GM18499 (cell line): ENCODE measurements around the gene TLE4.

Source experiments
- ATAC-seq: cut with Tn5 transposase; IDR thresholded peaks from one replicate; pipeline ENCODE4 v1.9.1; 2021; ENCODE audit warnings: moderate number of reproducible peaks; ENCODE audit not compliant: insufficient read depth, unreplicated experiment

TLE4 gene

DNA sequence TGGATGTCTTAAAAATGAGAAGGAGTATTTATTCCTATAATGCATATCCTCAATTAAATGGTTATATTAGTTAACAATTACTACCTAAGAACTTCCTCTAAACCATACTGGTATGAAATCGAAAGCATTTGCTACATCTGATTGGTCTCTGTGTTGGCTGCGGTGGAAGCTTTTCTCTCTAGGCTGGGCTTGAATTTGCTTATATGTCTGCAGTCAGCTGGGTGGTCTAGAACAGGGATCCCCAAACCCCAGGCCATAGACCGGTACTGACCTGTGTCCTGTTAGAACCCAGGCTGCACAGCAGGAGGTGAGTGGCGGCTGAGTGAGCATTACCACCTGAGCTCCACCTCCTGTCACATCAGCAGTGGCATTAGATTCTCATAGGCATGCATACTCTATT is 112.3 kb downstream of the TLE4 start:
- ATAC-seq: no peak

DNA sequence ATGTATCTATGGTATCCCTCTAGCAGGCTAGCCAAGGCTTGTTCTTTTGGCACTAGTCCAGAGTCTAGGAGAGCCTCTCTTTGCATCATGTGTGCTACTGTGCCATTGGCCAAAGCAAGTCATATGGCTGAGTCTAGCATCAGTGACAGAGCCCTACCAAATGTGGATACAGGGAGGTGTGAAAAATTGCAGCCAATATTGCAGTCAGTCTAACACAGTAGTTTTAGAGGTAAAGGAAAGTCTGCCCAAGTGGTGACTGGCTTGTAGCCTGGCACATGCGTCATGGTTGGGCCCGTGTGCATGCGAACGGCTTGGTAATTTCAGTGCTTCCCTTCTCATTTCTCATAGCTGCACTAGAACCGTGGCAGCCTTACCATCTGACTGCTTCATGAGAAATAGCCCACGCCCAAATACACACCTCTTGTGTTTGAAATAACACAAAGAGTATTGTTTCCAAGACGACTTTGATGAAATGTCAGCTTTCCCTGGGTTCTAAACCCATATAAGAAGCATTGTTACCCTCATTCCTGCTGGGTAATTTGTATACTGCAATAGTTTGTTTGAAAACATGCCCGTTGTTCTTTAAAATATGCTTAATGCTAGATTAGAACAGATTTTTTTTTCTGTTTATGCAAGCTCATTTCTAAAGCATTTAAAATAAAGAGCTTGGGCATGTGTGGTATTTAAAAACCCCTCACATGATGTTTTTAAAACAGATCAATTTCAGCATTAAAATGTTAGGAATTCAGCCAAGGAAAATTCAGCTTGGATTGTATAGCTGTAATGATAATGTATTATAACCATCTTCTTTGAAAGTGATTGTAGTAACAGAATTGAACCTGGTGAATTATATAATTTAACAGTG is 113.2 kb downstream of the TLE4 start:
- no peak for ATAC-seq

DNA sequence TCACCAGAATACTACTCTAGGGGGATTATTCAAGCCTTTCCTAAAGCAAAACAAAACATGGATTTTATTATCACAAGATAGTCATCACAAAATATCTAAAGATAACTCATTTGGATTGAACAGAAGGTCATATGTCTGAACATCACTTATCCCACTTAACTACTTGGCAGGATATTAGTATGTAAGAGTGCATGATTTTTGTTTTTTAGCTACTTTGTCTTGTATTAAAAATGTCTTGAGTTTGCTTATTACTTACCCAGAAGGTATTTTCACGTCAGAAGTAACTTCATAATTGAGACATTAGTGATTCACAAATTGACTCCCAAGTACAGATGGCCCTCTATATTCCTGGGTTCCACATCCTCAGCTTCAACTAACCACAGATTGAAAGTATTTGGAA is 113.8 kb downstream of the TLE4 start:
- no peak for ATAC-seq

DNA sequence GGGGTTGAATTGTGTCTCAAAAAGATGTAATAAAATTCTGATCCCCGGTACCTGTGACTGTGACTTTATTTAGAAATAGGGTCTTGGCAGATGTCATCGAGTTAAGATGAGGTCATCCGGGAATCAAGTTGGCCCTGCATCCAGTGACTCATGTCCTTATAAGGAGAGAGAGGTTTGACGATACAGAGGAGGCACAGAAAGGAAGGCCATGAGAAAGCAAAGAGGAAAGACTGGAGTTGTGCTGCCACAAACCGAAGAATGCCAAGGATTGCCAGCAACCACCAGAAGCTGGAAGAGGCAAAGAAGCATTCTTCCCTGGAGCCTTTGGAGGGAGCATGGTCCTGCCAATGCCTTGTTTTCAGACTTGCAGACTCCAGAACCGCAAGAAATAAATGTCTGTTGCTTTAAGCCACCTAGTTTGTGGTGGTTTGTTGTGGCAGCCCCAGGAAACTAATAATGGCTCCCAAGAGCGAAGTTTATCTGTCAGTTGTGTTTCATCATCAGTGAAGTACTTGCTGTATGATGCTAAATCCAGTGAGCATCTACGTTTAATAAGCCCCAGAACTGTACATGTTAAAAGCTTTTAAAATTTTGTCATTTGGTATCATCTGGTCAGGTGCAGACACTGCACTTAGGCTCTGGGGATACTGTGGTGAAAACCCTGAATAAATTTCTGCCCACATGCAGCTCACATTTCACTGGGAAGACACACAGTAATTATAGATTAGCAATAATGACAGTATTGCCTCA is 114.8 kb downstream of the TLE4 start:
- ATAC-seq: no peak

DNA sequence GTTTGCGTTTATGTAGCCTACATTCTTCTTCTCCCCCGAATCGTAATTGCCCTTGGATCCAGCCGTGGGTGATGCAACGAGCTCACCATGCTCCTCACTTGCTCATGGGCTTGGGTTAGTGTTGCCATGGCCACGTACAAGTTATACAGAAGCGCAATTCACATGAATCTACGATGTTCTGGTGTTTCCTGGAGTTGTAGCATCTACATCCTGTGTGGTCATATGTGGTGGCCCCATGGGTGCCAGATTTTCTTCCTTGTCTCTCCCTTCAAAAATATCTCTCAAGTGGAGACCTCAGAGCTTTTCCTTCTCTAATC is 115.3 kb downstream of the TLE4 start:
- no peak for ATAC-seq

DNA sequence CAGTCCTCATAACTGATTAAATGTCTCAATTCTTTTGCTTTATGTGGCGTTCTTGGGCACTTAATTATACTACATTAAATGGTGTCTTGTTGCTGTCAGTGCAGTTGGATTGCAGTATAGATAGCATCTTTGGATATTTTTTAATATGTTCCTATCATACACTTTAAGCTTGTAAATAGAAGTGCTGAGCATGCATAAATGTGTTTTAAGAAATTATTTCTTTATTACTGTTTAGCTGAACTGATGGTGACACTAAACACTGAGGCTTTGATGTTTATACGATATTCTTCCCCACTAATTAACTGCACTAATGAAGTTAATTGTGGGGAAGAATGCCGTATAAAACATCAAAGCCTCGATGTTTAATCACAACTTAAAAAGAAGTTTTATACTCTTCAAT is 116.6 kb downstream of the TLE4 start:
- ATAC-seq: no peak

DNA sequence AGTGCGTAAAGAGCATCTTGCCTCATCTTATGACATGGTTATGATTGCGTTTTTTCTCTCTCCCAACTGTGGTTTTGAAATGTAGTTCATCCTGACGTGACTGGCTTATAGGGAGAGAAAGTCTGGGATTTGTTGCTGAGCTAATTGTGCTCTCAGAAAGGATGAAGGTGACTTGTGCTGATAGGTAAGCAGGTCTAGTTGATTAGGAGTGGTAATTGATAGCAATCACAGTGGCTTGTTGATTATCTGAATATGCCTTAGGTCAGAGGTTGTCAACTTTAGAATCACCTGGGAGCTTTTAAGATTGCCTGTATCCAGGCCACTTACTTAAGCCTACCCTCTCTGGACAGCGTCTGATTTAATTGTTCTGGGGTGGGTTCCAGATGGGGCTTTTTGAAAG is 117.8 kb downstream of the TLE4 start:
- no peak for ATAC-seq

DNA sequence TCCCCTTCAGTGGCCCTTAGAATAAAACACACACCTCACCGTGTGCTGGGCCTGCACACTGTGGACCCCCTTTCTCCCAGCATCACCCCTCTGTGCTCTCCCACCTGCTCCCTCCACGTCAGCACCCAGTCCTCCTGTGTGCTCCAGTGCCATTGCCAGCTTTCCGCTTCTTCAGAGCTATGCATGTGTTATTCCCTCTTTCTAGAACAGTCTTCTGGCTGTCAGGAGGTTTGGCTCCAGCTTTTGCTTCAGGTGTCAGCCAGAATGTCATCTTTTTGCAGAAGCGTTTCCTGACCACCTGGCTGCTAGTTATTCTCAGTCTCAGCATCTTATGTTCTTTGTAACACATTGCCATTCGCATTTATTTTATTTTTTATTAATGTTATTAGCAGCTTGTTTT is 119.7 kb downstream of the TLE4 start:
- no peak for ATAC-seq

DNA sequence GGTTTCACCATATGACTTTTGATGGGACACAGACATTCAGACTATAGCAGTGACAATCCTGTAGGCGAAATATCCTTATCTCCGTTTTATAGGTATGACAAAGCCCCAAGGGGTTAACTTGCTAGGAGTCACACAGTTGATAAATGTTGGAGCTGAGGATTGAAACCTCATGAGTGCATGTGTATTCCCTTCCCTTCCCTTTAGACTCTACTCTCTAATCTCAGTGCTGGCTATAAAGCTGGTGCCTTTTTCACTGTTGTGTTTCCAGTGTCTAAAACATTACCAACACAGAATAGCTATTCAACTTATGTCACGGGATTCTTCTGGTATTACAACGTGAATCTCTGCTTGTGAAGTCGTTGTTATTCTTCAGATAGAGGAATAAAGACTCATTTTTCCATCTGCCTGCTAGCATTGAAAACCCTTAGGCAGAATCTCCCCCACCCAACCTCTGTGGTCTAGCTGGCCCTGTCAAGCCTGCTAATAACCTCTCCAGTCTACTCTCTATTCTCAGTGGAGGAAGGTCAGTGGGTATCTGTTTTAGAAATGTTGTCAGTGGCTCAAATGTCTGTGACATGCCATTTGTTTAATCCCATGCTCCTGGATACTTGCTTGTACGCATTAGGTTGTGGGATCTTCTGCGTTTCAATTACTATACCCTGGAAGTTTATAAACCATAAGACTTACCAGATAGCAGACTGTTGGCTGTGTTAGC is 121.2 kb downstream of the TLE4 start:
- ATAC-seq: no peak

DNA sequence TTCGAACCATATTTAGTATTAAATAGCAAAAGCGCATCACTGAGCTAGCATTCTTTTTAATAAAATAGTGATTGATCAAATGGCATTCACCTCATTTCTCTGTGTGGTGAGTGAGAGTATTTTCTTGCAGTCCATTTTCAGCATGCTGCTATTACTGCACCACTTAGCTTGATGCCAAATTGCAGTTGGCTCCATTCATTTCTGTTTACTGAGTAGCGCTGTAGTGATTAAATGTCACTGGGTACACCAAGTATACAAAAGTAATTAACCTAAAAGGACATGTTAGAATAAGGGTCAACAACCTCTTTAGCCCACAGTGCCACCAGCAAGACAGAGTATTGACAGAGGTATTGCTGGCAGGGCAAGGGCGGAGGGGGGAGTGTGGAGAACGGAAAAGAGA is 122.0 kb downstream of the TLE4 start:
- no peak for ATAC-seq

DNA sequence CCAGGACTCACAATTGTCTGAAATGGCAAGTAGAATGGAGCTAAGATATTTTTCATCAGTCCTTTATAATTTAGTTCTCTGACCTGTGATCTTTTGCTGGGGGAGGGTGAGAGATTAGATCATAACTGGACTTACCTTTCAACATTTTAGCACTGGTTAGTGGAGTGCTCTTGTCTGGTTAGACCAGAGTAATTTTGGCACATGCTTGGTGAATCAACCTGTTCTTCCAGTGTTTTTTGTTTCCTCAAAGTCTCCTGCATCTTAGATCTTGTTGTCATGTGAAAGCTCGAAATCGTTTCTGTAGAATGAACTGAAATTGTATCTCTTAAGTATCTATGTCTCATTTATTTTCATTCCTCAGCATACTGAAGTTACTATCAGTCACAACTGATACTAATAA is 122.4 kb downstream of the TLE4 start:
- ATAC-seq: no peak

DNA sequence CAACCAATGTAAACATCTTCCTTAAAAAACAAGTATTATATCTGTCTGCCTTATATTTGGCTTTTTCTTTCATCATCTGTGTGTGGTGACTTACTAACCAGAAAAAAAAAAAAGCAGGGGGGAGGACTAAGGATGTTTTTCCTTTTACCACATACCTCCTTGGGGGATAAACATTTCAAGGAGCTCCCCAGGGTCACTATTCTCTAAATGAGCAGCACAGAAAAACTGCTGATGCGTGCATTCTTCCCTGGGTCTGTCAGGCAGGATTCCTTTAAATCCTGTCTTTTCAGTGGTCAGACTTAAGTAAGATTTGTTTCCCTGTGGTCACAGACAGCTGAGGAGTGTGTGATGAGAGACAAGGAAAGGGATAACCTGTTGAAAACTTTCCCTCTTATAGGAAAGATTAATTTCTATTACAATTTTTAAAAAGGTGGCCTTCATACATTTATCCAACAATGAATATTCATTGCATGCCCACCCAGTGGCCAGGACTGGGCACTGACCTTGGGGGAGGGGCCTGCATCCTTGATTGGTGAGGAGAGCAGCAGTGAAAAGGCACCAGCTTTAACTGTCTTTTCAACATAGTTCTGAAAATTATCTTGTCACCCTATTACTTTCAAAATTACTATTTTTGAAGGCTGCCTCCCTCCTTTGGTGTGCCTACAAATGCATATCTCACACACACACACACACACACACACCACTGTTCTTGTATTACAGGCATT is 123.1 kb downstream of the TLE4 start:
- no peak for ATAC-seq

DNA sequence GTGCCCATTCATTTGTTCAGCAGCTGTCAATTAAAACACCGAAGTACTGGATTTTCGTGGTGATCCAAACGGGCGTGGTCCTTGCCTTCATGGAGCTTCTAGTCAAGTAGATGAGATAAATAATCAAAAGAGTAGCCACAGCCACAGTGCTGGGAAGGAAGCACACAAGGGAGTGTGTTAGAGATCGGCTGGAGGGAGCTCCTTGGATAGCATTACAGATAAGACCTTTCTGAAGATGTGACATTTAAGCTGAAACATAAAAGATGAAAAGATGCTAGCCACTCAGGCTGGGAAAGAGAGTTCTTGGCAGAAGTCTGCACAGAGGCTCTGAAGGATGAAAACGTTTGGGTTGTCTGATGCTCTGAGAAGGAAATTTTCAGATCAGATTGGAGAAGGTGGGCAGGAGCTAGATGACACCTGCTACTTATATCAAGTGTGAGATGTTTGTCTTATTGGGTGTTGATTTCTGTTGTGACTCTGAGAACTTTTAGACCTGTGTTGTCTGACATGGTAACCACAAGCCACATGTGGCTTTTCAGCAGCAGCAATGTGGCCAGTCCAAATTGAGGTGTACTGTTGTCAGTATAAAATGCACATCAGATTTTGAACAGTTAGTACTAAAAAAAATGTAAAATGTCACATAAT is 123.9 kb downstream of the TLE4 start:
- ATAC-seq: no peak

DNA sequence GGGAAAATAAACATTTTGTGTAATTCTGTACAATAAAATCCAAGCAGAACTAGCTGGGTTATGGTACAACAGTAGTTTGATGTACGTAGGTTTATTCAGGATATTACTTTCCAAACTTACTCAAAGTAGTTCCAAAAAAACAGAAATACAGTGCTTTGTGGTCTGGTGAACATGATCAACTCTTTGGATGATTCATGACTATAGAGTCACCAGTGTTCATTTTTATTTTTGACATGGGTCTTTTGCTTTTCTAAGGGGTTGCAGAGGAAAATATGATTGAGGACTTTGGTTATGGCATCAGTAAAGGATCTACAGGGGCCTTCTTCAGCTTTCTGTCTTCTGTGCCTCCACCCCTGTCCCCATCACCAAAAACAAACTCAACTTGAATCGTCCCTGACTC is 127.2 kb downstream of the TLE4 start:
- no peak for ATAC-seq

DNA sequence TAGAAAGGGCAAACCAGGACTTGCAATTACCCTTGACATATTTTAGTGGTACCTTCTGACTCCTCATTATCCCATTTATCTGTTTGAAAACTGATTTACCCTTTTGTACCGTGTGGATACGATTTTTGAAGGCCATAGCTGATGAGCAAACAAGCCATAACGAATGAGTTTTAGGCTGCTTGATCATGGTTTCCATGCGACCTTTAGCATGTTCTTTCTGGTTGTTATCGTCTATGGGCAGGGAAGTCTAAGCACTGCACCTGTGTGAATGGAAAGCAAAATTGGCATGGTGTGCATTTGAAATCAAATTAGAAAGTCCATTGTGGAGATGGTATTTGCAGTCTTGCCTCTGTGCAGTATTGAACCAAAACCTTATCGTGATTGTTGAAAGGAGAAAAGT is 127.7 kb downstream of the TLE4 start:
- ATAC-seq: no peak

DNA sequence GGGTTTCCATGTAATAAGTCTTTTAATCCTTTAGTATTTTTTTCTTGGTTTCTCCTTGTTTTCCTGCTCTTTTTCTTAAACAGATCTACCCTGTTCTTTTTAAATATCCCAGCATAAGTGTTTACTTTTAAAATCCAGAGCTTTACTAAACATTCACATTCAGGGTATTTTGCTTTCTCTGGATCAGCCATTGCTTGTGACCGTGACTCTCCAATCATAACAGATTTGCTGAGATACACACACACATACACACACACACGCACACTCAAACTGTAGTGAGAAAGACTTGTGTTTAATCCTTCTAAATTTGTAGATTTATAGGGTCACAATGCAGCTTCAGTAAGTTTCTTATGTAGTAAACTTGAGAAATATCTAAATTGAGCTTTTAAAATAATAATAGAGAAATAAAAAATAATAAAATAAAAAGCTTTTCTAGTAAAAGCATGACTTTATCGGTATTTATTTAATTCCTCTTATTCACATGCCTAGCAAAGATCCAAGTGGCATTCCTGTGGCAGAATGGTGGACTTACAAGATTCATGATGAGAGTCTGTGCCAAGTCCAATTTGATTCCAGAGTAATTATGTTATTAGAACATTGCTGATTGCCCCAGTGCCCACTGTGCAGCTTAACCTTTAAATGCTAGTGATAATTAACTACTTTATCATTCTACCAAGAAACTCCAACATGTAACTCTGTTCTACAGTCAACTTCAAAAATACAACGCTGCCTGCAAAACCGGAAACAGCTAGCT is 129.0 kb downstream of the TLE4 start:
- ATAC-seq: no peak

DNA sequence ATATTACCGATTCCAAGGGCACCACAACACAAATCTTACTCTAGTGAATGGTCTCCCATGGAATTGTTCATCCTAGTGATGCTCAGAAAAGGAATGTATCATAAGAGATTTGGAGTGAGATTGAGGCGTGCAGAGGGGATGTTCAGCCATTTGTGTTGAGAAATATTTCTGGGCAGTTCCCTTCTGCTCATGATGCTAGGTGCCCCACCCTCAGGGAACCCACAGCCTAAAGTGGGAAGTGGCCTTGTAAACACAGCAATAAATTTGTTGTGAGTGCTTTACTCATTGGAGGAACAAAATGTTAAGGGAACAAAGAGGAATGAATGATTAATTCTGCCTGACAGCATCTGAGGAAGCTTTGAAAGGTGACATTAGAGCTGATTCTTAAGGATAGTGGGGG is 129.9 kb downstream of the TLE4 start:
- ATAC-seq: no peak

DNA sequence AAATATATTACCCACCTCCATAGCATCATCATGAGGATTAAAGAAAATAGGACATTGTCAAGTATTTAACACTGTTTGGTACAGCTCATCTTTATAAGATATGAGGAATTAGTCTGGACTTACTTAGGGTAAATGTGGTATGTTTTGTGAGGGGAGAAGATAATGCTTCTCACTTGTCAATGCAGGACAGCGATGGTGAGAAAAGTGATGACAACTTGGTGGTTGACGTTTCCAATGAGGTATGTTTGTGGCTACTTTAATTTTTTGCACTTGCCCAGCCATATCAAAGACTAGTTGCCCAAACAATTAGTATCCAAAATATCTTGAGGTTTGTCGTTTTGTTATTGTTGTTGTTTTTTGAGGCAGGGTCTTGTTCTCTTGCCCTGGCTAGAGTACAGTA is 133.9 kb downstream of the TLE4 start:
- no peak for ATAC-seq

DNA sequence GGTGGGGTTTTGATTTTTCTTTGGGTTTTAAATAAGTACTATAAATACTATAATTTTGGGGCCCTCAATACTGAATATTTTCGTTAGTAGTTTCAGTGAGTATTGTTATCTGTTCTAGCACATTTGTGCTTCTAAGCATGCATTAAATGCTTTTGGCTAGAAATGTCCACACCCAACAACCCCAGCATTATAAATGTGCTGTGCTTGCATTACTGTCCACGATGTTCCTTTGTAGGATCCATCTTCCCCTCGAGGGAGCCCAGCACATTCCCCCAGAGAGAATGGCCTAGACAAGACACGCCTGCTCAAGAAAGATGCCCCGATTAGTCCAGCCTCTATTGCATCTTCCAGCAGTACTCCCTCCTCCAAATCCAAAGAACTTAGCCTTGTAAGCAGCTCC is 134.7 kb downstream of the TLE4 start:
- ATAC-seq: no peak

DNA sequence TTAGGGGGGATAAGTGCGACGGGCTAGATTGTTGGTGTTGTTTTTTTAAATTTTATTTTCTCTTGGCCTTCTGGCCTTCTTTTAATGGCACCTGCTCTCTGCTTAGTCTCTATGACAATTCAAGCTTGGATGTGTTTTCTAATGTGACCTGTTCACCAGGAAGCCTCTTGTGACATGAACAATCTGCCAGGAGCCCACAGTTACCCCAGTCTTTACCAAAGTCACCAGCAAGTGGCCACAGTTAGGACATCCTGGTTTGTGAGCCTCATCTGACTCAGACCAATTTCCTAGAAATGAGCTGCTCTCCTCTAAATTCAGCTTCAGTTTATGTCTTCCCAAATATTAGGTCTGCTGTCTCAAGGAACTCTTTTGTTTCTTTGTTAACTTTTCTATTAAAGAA is 135.8 kb downstream of the TLE4 start:
- ATAC-seq: no peak
